Gastrocnemius medialis (tissue), 4 donors: ENCODE data around the gene ESYT2.

Experiments used
- CTCF ChIP-seq, 5 experiments: fragments of 450-650 bp in 3 of 5; fragments of 200-600 bp in 2 of 5; sonication (generic) in 2 of 5; IDR thresholded peaks in 4 of 5; conservative IDR thresholded peaks in 1 of 5; 1 replicate in 4 of 5; 2 replicates in 1 of 5; pipeline ENCODE4 v1.5.1; 2016 to 2019; ENCODE audit warnings: antibody characterized with exemption in 5 of 5, mild to moderate bottlenecking in 3 of 5, moderate library complexity in 3 of 5
- POLR2A ChIP-seq, 2 donors: fragments of 450-650 bp; IDR thresholded peaks; one replicate each; pipeline ENCODE4 v1.6.1; 2017; ENCODE audit warnings: antibody characterized with exemption in 2 of 2, mild to moderate bottlenecking in 2 of 2, moderate library complexity in 2 of 2

- no peak for TF ChIP-seq CTCF (IDR thresholded peaks at IDR 0.05 in 4 of 5, conservative IDR thresholded peaks at IDR 0.05 in 1 of 5)
- no peak for TF ChIP-seq POLR2A (IDR thresholded peaks at IDR 0.05)
Observed at GRCh38 chr7:158804335-158804734, 25.0 kb downstream of the ESYT2 start.
